GM12878 (cell line): Measurements from ENCODE around the gene GPT2. TPM values are rescaled to one million over a fixed set of nuclear protein-coding genes. Genes with fewer than 3 reads are reported as not detected.

ENCODE experiments used
- ATAC-seq: fragments of 200-7000 bp; cut with Tn5 transposase; 3 replicates; pipeline ENCODE4 v1.9.1; 2020; ENCODE audit warnings: mild to moderate bottlenecking, moderate library complexity
- BruUV-seq: library from RNA; stranded (reverse); fragments of 400-500 nt; replicated peaks from 2 replicates; lab custom pipeline; 2021; lab: Mats Ljungman, UMichigan
- CTCF ChIA-PET: fragments of 300-600 bp; sonication (Branson Sonifier 250); formaldehyde crosslinking; extraction: SDS; loops from one replicate; lab custom pipeline; 2021; ENCODE audit warnings: inconsistent platforms; lab: Yijun Ruan, JAX
- POLR2A ChIA-PET: fragments of 350-600 bp; formaldehyde crosslinking; extraction: SDS; loops from one replicate; lab custom pipeline; 2021; ENCODE audit warnings: inconsistent platforms; lab: Charles Lee
- RAD21 ChIA-PET: fragments of 300-600 bp; sonication (Branson Sonifier 250); formaldehyde crosslinking; loops from one replicate; lab custom pipeline; 2023; ENCODE audit warnings: antibody characterized with exemption; ENCODE audit not compliant: unreplicated experiment; lab: Charles Lee
- SMC1A ChIA-PET: fragments of 300-600 bp; sonication (Branson Sonifier 250); formaldehyde crosslinking; loops from one replicate; lab custom pipeline; 2023; ENCODE audit not compliant: unreplicated experiment, uncharacterized antibody; lab: Charles Lee
- DNase-seq: peaks from one replicate; pipeline ENCODE4 v3.0.0-alpha.2; 2011; ENCODE audit warnings: low read depth, low spot score
- FAIRE-seq: peaks from 3 replicates; lab custom pipeline; 2011; peaks lifted over from hg19 to GRCh38; lab: Jason Lieb, UNC
- H2AFZ ChIP-seq: 2 replicates; pipeline ENCODE4 v1.6.0; 2011; ENCODE audit warnings: low read depth, low read length, control low read depth; ENCODE audit not compliant: control insufficient read depth
- H3K27ac ChIP-seq: 2 replicates; pipeline ENCODE4 v1.5.1; 2011; ENCODE audit warnings: control low read depth; ENCODE audit not compliant: control insufficient read depth, insufficient read depth
- H3K27me3 ChIP-seq, 2 experiments: replicated peaks in 1 of 2; 2 replicates each; pipeline versions ENCODE4 v1.6.0 to v1.6.1; 2011; ENCODE audit warnings: low read length in 1 of 2; ENCODE audit not compliant: control insufficient read depth in 2 of 2, insufficient read depth in 2 of 2
- H3K36me3 ChIP-seq, 2 experiments: 2 replicates each; pipeline ENCODE4 v1.5.1; 2011; ENCODE audit warnings: low read length in 1 of 2; ENCODE audit not compliant: control insufficient read depth in 2 of 2, insufficient read depth in 2 of 2
- H3K4me1 ChIP-seq: 2 replicates; pipeline ENCODE4 v1.6.1; 2011; ENCODE audit warnings: mild to moderate bottlenecking, low read length, moderate library complexity, mixed read lengths; ENCODE audit not compliant: control insufficient read depth, insufficient read depth
- H3K4me2 ChIP-seq: 2 replicates; pipeline ENCODE4 v1.6.0; 2011; ENCODE audit warnings: control low read depth; ENCODE audit not compliant: control insufficient read depth, insufficient read depth
- H3K4me3 ChIP-seq: fragments of 200-600 bp; sonication (generic); 2 replicates; pipeline ENCODE4 v1.5.1; 2016
- H3K79me2 ChIP-seq: 2 replicates; pipeline ENCODE4 v1.6.0; 2011; ENCODE audit warnings: low read length; ENCODE audit not compliant: control insufficient read depth, insufficient read depth
- H3K9ac ChIP-seq: 2 replicates; pipeline ENCODE4 v1.8.0; 2011; ENCODE audit warnings: low read length, control low read depth, mixed read lengths; ENCODE audit not compliant: control insufficient read depth, insufficient read depth
- H3K9me3 ChIP-seq: replicated peaks from 3 replicates; pipeline ENCODE4 v1.5.1; 2011; ENCODE audit warnings: mild to moderate bottlenecking, low read length; ENCODE audit not compliant: control insufficient read depth, insufficient read depth
- H4K20me1 ChIP-seq: 2 replicates; pipeline ENCODE4 v1.6.0; 2011; ENCODE audit not compliant: control insufficient read depth, insufficient read depth
- CREM ChIP-seq: IDR thresholded peaks from 2 replicates; pipeline ENCODE4 v1.6.1; 2014; ENCODE audit warnings: antibody characterized with exemption, low read depth
- E4F1 ChIP-seq: fragments of 450-650 bp; IDR thresholded peaks from 2 replicates; pipeline ENCODE4 v1.6.1; 2018; ENCODE audit warnings: borderline replicate concordance, mild to moderate bottlenecking; ENCODE audit not compliant: partially characterized antibody
- EGR1 ChIP-seq, 2 experiments: IDR thresholded peaks; 1 replicate in 1 of 2; 2 replicates in 1 of 2; pipeline ENCODE4 v1.6.1; 2011 to 2012; ENCODE audit warnings: low read depth in 2 of 2, low read length in 2 of 2, borderline replicate concordance in 1 of 2, mild to moderate bottlenecking in 1 of 2, moderate library complexity in 1 of 2
- EP300 ChIP-seq, 2 experiments: fragments of 150-350 bp in 1 of 2; IDR thresholded peaks; 2 replicates each; pipeline ENCODE4 v1.6.1; 2011 to 2012; ENCODE audit warnings: low read depth in 2 of 2, low read length in 2 of 2, borderline replicate concordance in 1 of 2, improper control_type of control experiment in 1 of 2, inconsistent platforms in 1 of 2; ENCODE audit not compliant: control insufficient read depth in 1 of 2
- EZH2 ChIP-seq: IDR thresholded peaks from 2 replicates; pipeline ENCODE4 v1.6.1; 2012; ENCODE audit warnings: low read depth, mild to moderate bottlenecking, control low read depth, inconsistent platforms, low read length, borderline replicate concordance; ENCODE audit not compliant: control insufficient read depth
- HCFC1 ChIP-seq: fragments of 150-350 bp; IDR thresholded peaks from 2 replicates; pipeline ENCODE4 v1.6.1; 2014; ENCODE audit warnings: low read length
- MXI1 ChIP-seq: fragments of 150-350 bp; IDR thresholded peaks from 2 replicates; pipeline ENCODE4 v1.6.1; 2011; ENCODE audit warnings: low read depth, mild to moderate bottlenecking, inconsistent platforms, low read length, improper control_type of control experiment
- PKNOX1 ChIP-seq: fragments of 450-650 bp; IDR thresholded peaks from 2 replicates; pipeline ENCODE4 v1.6.1; 2016; ENCODE audit warnings: mild to moderate bottlenecking
- RUNX3 ChIP-seq: IDR thresholded peaks from 2 replicates; pipeline ENCODE4 v1.6.1; 2012; ENCODE audit warnings: low read length, inconsistent platforms
- STAT3 ChIP-seq: IDR thresholded peaks from 2 replicates; pipeline ENCODE4 v1.6.1; 2011; ENCODE audit warnings: low read depth, low read length, improper control_type of control experiment
- SUZ12 ChIP-seq: fragments of 200-600 bp; sonication (generic); IDR thresholded peaks from one replicate; pipeline ENCODE4 v1.6.1; 2018; ENCODE audit warnings: antibody characterized with exemption, mild to moderate bottlenecking; ENCODE audit not compliant: unreplicated experiment
- TAF1 ChIP-seq: IDR thresholded peaks from 2 replicates; pipeline ENCODE4 v1.6.1; 2011; ENCODE audit warnings: mild to moderate bottlenecking, low read depth, low read length, borderline replicate concordance
- WGBS: methylation state at CpG from one replicate; pipeline ENCODE4 v1.1.6; 2016; ENCODE audit warnings: low lambda C conversion rate; ENCODE audit not compliant: insufficient replicate concordance, insufficient coverage; ENCODE audit errors: missing lambda C conversion rate; 5-methylcytosine and 5-hydroxymethylcytosine counted together
- in situ Hi-C: fragments of 300-500 bp; cut with MboI; formaldehyde crosslinking; loops from 9 replicates; pipeline ENCODE4 v1.14.3; 2018; ENCODE audit warnings: mixed read lengths
- intact Hi-C: fragments of 100-400 bp; cut with micrococcal nuclease; formaldehyde crosslinking; loops from one replicate; pipeline ENCODE4 v1.14.2; 2022; ENCODE audit not compliant: unreplicated experiment
- polyA plus RNA-seq, 11 experiments: library from polyadenylated mRNA; depleted of rRNA in 4 of 11; unstranded in 6 of 11; stranded (reverse) in 5 of 11; fragments of >200 nt; fragmentation: Nextera tagmentation in 4 of 11; fragmentation: Illumina TruSeq in 1 of 11; extraction: Ambion mirVana in 4 of 11; extraction: Trizol in 1 of 11; gene quantifications; 1 replicate in 1 of 11; 2 replicates in 10 of 11; pipeline versions ENCODE4 v1.2.1 to v1.2.3, GENCODE V29; 2011 to 2016; ENCODE audit warnings: inconsistent platforms in 2 of 11, missing spikeins in 2 of 11, low read depth in 1 of 11
- total RNA-seq, 4 experiments: library from RNA; depleted of rRNA in 3 of 4; stranded (reverse); fragments of >200 nt in 3 of 4; fragmentation: Illumina TruSeq in 1 of 4; extraction: Trizol in 1 of 4; gene quantifications; 2 replicates each; pipeline versions ENCODE4 v1.2.1 to v1.2.3, GENCODE V29; 2013 to 2021
- TF ChIP-seq, protein P1 (sequence below): fragments of 450-650 bp; IDR thresholded peaks from 2 replicates; pipeline ENCODE4 v1.6.1; 2017; ENCODE audit warnings: mild to moderate bottlenecking, moderate library complexity

The GPT2 gene
- total and polyA plus RNA-seq, 10 of the 15 experiments (the other 5 are each of a cell fraction or from before 2014, with no cell fraction given), result 0.45 to 9.9 (median 4.3) TPM

DNA sequence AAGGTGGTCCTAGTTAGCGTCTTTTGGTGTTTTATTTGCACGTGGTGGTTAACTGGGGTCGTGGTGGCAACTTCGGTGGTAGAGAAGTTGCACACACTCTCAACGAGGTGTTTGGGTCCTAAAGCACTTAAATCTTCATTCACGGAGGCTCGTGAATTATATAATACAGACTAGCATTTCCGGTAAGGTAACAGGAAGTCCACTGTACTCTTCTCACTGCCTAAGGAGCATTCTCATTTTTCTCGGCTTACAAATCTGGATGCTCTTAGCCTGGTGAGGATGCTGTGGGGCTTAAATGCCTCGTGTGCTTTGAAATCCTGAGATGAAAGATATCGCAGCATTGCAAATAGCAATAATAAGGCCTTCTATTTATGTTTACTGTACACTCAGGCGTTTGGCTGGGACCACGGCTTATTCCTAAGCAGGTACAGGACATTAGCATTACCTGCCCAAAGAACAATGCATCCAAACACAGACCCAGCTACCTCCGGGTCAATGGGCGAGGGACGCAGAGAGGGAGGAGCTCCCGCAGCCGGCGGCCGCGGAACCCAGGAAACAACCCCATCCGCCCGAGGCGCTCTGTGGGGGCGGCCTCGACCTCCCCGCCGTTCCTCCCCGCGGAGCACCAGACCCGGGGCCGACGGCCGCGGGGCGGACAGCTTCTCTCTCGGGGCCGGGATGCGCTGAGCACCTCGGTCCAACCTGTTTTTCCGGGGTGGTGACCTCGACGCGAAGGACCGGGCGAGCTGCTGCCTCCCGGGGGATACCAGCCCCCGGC is 88.5 kb downstream of the GPT2 start:
- peak; percentile 62 for ATAC-seq
- Histone ChIP-seq H3K27me3 (no peaks in the 10 kb centered on the region), H3K4me3 (peak overlapping the region; percentile 88), H2AFZ (peak overlapping the region; percentile 21; the same call in 1 of the 2 replicates), H3K9ac (peak overlapping the region; percentile 95), H3K27ac (peak overlapping the region; percentile 98), H4K20me1 (no peaks in the 10 kb centered on the region), H3K4me1 (peaks cover 23% of the 10 kb centered on the region), H3K36me3 (peaks cover 3 to 20% of the 10 kb centered on the region in 2 experiments), H3K9me3 (no peaks in the 10 kb centered on the region), H3K79me2 (peaks cover 65% of the 10 kb centered on the region), H3K4me2 (peak overlapping the region; percentile 91)
- in situ Hi-C loops, result no loop called here
- no TSS peak for BruUV-seq
- ChIA-PET RAD21 (interaction anchor here (0.9 to 4.6 kb wide), 10 partner anchors 10 to 1125 kb away, joined by 3 to 29 read pairs (median 4); no protein-coding TSS in a partner anchor), POLR2A (interaction anchor here (0.8 to 2.1 kb wide), 7 partner anchors 9 to 169 kb away, joined by 3 to 7 read pairs (median 4); no protein-coding TSS in a partner anchor), SMC1A (interaction anchor here (1.0 to 4.2 kb wide), 6 partner anchors 11 to 184 kb away, joined by 3 to 31 read pairs (median 6); no protein-coding TSS in a partner anchor), CTCF (interaction anchor here (0.7 to 2.1 kb wide), 7 partner anchors 10 to 1082 kb away, joined by 3 to 11 read pairs (median 3); no protein-coding TSS in a partner anchor)
- FAIRE-seq, result peak; percentile 35
- intact Hi-C loops, result loop anchor here (1.0 to 5.0 kb wide), 3 partner anchors 9 to 170 kb away; partner anchors contain the start of gene NETO2
- 1% methylated on average over 48 of the region's 48 CpGs for WGBS
- no peak for DNase-seq
- no peak for TF ChIP-seq EZH2
- no peak for TF ChIP-seq SUZ12
- no peak for TF ChIP-seq STAT3
- no peak for TF ChIP-seq HCFC1
- TF ChIP-seq EP300 (IDR thresholded peaks at IDR 0.05; ENCODE audit: borderline replicate concordance in 1 of 2, control insufficient read depth in 1 of 2, low read depth in 2 of 2, low read length in 2 of 2), result no peak
- peak in 1 of 2 experiments; percentile 81; a peak in 1 of 3 replicates for TF ChIP-seq EGR1 (IDR thresholded peaks at IDR 0.05; ENCODE audit: borderline replicate concordance in 1 of 2, low read depth in 2 of 2, low read length in 2 of 2)
- TF ChIP-seq CREM, result peak; percentile 11; the same call in 1 of the 2 replicates
- TF ChIP-seq, protein P1, sequence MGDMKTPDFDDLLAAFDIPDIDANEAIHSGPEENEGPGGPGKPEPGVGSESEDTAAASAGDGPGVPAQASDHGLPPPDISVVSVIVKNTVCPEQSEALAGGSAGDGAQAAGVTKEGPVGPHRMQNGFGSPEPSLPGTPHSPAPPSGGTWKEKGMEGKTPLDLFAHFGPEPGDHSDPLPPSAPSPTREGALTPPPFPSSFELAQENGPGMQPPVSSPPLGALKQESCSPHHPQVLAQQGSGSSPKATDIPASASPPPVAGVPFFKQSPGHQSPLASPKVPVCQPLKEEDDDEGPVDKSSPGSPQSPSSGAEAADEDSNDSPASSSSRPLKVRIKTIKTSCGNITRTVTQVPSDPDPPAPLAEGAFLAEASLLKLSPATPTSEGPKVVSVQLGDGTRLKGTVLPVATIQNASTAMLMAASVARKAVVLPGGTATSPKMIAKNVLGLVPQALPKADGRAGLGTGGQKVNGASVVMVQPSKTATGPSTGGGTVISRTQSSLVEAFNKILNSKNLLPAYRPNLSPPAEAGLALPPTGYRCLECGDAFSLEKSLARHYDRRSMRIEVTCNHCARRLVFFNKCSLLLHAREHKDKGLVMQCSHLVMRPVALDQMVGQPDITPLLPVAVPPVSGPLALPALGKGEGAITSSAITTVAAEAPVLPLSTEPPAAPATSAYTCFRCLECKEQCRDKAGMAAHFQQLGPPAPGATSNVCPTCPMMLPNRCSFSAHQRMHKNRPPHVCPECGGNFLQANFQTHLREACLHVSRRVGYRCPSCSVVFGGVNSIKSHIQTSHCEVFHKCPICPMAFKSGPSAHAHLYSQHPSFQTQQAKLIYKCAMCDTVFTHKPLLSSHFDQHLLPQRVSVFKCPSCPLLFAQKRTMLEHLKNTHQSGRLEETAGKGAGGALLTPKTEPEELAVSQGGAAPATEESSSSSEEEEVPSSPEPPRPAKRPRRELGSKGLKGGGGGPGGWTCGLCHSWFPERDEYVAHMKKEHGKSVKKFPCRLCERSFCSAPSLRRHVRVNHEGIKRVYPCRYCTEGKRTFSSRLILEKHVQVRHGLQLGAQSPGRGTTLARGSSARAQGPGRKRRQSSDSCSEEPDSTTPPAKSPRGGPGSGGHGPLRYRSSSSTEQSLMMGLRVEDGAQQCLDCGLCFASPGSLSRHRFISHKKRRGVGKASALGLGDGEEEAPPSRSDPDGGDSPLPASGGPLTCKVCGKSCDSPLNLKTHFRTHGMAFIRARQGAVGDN, result 0 out of 2 replicates have a peak, but pooled peaks have one; percentile 22
- TF ChIP-seq MXI1, result no peak
- TF ChIP-seq E4F1, result no peak
- 0 out of 2 replicates have a peak, but pooled peaks have one; percentile 5 for TF ChIP-seq RUNX3
- TF ChIP-seq PKNOX1, result no peak
- TF ChIP-seq TAF1, result peak; percentile 20; the same call in 1 of the 2 replicates
